ENCODE results near the gene TMEM184A.

- TF ChIP-seq CTCF (IDR thresholded peaks at IDR 0.05) (no peak), POLR2A (IDR thresholded peaks at IDR 0.05) (no peak)
These were observed 29.7 kb downstream of the TMEM184A start for GRCh38 chr7:1526271-1526754.

All from thyroid gland (tissue), 4 donors.